ENCODE measurements around the gene BATF.

BATF gene

GRCh38 chr14:75595226-75595625, 73.0 kb downstream of the BATF start:
- no peak for DNase-seq (ENCODE audit: low read depth, low spot score)
